ENCODE results near the gene PFKP. TPM values are rescaled to one million over a fixed set of nuclear protein-coding genes. Genes with fewer than 3 reads are reported as not detected.

Gene PFKP
- total RNA-seq, 4 donors from 2014 or later: 53.9 to 93.9 (median 66.2) TPM

DNA sequence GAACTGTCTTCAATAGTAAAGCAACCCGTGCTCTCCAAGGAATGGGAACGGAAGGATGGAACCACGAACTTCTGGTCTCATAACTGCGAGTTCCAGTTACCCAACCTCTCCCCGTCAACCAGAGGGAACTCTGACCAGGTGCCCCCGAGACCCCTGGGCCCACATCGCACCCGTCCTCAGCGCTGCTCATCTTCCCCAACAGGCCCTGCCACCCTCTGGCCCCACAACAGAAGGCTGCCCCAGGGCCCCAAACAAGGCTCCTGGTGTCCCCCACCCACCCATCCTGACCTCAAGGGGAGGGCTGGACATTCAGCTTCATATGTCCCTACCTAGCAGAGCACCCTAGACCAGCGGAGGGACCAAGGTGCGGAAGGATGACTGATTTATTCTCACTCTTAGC lies 82.6 kb downstream of the PFKP start:
- peaks cover 0 to 73% (median 27%) of the 10 kb centered on the region in 4 donors for H3K36me3 ChIP-seq
- 72 to 77% methylated on average over 5 to 11 of the region's 11 CpGs for WGBS, 2 donors (ENCODE audit: low coverage in 1 of 2)
- DNase-seq: no peak
- intact Hi-C loops (cut with DNase I; ENCODE audit: low total_unique reads) (no loop called here), in situ Hi-C loops (cut with MboI; ENCODE audit: low pct_ligation_motif_present in 1 of 4, low pct_unique_long_range_greater_than_20kb in 1 of 4, low sequenced_read_pairs in 3 of 4) (no loop called here)
- H3K4me1 ChIP-seq: no peaks in the 10 kb centered on the region
- no peak for TF ChIP-seq POLR2AphosphoS5 (IDR thresholded peaks at IDR 0.05)
- TF ChIP-seq EP300 (IDR thresholded peaks at IDR 0.05; ENCODE audit: low read depth): no peak
- TF ChIP-seq POLR2A (IDR thresholded peaks at IDR 0.05): no peak
- no peak for TF ChIP-seq CTCF (IDR thresholded peaks at IDR 0.05)
- no peak overlapping the region for H3K4me3 ChIP-seq
- no peaks in the 10 kb centered on the region for H3K9me3 ChIP-seq
- no peaks in the 10 kb centered on the region for H3K27me3 ChIP-seq
- no peak overlapping the region for H3K27ac ChIP-seq

GRCh38 chr10:3150366-3150765 lies 83.0 kb downstream of the PFKP start:
- no peak overlapping the region for H3K4me3 ChIP-seq
- DNase-seq: no peak
- in situ Hi-C loops (cut with MboI; ENCODE audit: low pct_ligation_motif_present in 1 of 4, low pct_unique_long_range_greater_than_20kb in 1 of 4, low sequenced_read_pairs in 3 of 4) (no loop called here), intact Hi-C loops (cut with DNase I; ENCODE audit: low total_unique reads) (no loop called here)
- H3K4me1 ChIP-seq: no peaks in the 10 kb centered on the region
- WGBS, 2 donors (ENCODE audit: low coverage in 1 of 2): 88 to 93% methylated on average over 4 to 13 of the region's 13 CpGs
- no peaks in the 10 kb centered on the region for H3K27me3 ChIP-seq
- peaks cover 0 to 73% (median 27%) of the 10 kb centered on the region in 4 donors for H3K36me3 ChIP-seq
- TF ChIP-seq EP300 (IDR thresholded peaks at IDR 0.05; ENCODE audit: low read depth) (no peak), POLR2AphosphoS5 (IDR thresholded peaks at IDR 0.05) (no peak), CTCF (IDR thresholded peaks at IDR 0.05) (no peak), POLR2A (IDR thresholded peaks at IDR 0.05) (no peak)
- no peaks in the 10 kb centered on the region for H3K9me3 ChIP-seq
- H3K27ac ChIP-seq: no peak overlapping the region

GRCh38 chr10:3150961-3151360 lies 83.6 kb downstream of the PFKP start:
- Histone ChIP-seq H3K27ac (no peak overlapping the region), H3K36me3 (peaks cover 0 to 71% (median 27%) of the 10 kb centered on the region in 4 donors), H3K4me1 (no peaks in the 10 kb centered on the region), H3K9me3 (no peaks in the 10 kb centered on the region), H3K27me3 (no peaks in the 10 kb centered on the region), H3K4me3 (no peak overlapping the region)
- DNase-seq: no peak
- no peak for TF ChIP-seq EP300 (IDR thresholded peaks at IDR 0.05; ENCODE audit: low read depth)
- no peak for TF ChIP-seq POLR2A (IDR thresholded peaks at IDR 0.05)
- no peak for TF ChIP-seq POLR2AphosphoS5 (IDR thresholded peaks at IDR 0.05)
- no peak for TF ChIP-seq CTCF (IDR thresholded peaks at IDR 0.05)
- in situ Hi-C loops (cut with MboI; ENCODE audit: low pct_ligation_motif_present in 1 of 4, low pct_unique_long_range_greater_than_20kb in 1 of 4, low sequenced_read_pairs in 3 of 4): no loop called here
- intact Hi-C loops (cut with DNase I; ENCODE audit: low total_unique reads): no loop called here
- WGBS, 2 donors (ENCODE audit: low coverage in 1 of 2): 97 to 98% methylated on average over 11 to 14 of the region's 14 CpGs

- H3K4me3 ChIP-seq: no peak overlapping the region
- TF ChIP-seq EP300 (IDR thresholded peaks at IDR 0.05; ENCODE audit: low read depth) (no peak), POLR2AphosphoS5 (IDR thresholded peaks at IDR 0.05) (no peak), POLR2A (IDR thresholded peaks at IDR 0.05) (no peak), CTCF (IDR thresholded peaks at IDR 0.05) (no peak)
- in situ Hi-C loops (cut with MboI; ENCODE audit: low pct_ligation_motif_present in 1 of 4, low pct_unique_long_range_greater_than_20kb in 1 of 4, low sequenced_read_pairs in 3 of 4) (no loop called here), intact Hi-C loops (cut with DNase I; ENCODE audit: low total_unique reads) (no loop called here)
- H3K9me3 ChIP-seq: no peaks in the 10 kb centered on the region
- H3K27me3 ChIP-seq: no peaks in the 10 kb centered on the region
- peaks cover 0 to 71% (median 28%) of the 10 kb centered on the region in 4 donors for H3K36me3 ChIP-seq
- WGBS, 2 donors (ENCODE audit: low coverage in 1 of 2): 80 to 93% methylated on average over 3 to 13 of the region's 13 CpGs
- no peak for DNase-seq
- H3K27ac ChIP-seq: no peak overlapping the region
- no peaks in the 10 kb centered on the region for H3K4me1 ChIP-seq
These were observed 84.7 kb downstream of the PFKP start for GRCh38 chr10:3151889-3152565.
